Suppressor macrophage (primary cell): ENCODE data around the gene OXER1.

ENCODE experiments used
- DNase-seq, 4 experiments: peaks; one replicate each; pipeline ENCODE4 v3.0.0-alpha.2; 2020 to 2022
- total RNA-seq, 17 experiments: gene quantifications; one replicate each; lab custom pipeline; 2026; ENCODE audit warnings: mixed read lengths in 6 of 17, inconsistent platforms in 3 of 17; lab: John Stamatoyannopoulos, UW

OXER1 gene
- total RNA-seq: 0.35 to 13.2 (median 5.3) reads per million in 17 experiments

- DNase-seq: peak; percentile 82 to 91 (median 89)
Observed at GRCh38 chr2:42764096-42764495, at the start of gene OXER1. Gene OXER1, minus strand, starts transcription at chr2:42764135. Its CDS starts 73 bp downstream, at chr2:42764062.

DNA sequence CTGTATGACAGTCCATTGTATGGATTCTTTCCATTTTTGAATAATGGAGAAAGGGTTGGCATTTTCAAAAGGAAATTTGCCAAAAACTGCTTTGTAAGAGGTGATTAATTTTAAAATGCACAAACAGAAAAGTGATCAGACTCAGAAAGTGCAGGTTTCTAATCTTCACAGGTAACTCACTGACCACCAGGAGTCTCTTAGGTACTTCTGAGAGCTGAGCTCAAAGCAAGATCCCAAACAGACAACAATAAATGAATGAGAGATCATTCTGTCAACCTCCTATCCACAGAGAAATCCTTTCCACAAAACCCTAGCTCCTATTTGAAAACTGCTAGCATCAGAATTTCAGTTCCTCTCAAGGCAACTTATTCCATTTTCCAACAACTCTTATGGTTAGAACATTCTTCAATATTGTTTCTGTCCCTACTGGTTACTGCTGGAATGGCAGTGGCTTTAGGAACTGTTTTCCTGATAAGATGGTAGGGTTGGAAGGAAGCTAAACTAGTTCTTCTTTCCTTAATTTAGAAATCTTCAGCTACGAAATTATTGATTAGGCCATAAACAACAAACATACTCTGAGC, 49.1 kb upstream of the OXER1 start:
- peak; percentile 60 to 84 (median 73) for DNase-seq

DNA sequence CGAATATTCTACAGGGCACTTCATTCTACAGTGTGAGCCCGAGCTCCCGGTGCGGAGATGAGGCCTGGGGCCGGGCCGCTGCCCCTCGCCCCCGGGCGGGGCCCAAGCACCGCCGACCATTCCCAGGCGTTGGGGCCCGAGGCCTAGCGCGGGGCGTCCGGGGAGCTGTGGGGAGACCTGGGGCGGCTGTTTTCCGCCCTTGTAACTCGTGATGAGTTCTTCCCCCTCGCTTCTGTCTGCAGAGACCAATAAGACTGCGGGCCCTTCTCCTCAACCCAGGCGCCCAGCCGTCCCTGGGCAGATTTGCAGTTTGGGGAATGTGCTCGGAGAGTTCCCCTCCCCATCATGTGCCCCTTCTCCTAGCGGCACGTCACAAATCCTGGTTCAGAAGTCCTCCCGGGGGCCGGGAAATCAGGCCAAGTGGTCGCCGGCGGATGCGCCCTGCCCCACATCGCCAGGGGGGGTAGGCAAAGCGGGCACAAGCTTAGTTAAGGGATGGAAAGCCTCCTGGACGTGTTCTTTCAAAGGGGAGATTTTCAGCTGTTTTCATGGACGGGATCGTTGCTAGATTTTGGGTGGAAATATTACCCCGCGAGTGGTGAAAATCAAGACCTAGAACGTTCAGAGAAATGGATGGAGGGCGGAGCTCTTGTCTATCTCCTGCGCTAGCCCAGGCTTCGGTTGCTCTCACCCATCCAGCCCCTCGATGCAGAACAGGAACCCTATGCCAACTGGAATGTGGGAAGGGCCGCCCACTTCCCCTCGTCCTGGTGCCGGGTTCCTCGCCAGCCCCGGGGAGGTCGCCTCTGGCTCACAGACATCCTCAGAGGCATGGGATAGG, 47.3 kb upstream of the OXER1 start:
- peak; percentile 54 to 75 (median 66) for DNase-seq

DNA sequence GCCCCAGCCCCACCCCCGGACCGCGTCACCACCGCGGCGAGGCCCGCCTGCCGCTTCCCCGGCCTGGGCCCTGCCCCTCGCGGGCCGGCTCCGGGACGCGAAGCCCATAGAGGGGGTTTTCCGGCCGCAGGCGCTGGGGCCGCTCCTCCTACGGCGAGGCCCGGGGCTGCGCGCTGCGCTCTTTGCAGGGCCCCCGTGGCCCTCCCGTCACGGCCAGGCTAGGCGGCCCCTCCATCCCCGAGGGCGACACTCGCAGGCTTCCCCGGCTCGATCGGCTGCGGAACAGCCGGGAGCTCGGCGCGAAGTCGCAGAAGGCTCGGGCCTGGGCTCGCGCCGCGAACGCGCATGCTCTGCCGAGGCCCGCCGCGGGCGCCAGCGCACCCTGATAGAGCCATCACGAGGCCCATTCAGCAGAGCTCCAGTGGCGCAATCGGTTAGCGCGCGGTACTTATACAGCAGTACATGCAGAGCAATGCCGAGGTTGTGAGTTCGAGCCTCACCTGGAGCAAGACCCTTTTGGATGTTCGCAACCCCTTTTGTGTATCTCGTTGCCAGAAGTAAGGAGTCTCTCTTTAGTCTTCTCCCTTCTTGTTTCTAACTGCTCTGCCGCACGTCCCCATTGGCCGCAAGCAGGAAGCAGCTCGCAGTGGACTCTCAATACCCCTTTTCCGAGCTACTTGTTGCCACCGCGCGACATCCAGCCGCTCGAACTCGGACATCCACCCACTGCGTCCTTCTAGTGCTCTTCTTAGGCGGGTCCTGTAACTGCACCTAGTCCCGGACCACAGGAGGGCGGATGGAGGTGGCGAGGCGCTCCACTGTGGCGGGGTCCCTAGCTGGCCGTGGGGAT, 46.4 kb upstream of the OXER1 start:
- peak; percentile 97 to 98 (median 97) for DNase-seq

DNA sequence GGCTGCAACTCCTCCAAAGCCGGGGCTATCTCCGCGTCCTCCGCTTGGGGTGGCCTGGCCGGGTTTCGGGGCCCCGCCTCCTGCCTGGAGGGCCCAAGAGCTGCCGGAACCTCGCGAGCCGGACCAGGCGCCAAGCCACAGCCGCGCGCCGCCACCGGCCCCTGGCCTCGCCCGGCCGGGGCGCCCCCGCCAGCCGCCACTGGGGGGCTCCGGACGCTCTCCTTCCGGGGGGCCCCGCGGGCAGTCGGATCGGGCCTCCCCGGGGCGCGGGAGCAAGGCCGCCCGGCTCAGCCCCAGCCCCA, 45.8 kb upstream of the OXER1 start:
- DNase-seq: peak; percentile 89 to 94 (median 92)

GRCh38 chr2:42809131-42809818, 45.3 kb upstream of the OXER1 start:
- DNase-seq: no peak

DNA sequence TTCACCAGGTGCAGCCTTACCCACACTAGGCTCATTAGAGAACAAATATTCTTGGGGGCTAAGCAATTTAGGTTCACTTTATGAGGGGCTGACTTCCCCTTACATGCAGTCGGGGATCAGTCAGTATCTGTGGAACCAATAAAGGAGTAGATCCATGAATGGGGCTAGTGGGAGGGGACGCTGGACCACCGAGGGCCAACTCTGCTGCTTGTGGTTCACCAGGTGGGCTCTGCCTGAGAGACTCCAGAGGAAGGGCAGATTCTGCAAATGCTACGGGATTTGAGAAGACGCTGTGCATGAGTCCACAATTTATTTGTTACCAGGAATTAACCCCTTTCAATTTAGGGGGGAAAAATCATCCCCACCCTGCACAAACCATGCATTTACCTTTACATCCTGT, 44.4 kb upstream of the OXER1 start:
- no peak for DNase-seq

DNA sequence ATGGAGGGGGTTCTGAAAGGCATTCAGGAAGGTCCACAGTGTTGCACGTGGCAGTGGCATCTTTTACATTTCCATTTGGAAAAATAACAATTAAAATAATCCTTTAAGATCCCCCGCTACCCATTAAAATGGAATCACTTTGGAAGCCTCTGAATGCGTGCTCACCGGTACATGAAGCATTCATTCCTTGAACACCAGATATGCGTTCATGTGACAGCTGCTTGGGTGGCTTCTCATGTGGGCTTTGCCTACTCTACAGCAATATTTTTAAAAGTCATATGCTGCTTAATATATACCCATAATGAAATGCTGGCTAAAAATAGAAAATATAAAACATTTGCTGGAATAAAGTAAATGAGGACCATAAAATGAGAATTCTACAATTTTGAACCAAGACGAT, 42.9 kb upstream of the OXER1 start:
- no peak for DNase-seq

DNA sequence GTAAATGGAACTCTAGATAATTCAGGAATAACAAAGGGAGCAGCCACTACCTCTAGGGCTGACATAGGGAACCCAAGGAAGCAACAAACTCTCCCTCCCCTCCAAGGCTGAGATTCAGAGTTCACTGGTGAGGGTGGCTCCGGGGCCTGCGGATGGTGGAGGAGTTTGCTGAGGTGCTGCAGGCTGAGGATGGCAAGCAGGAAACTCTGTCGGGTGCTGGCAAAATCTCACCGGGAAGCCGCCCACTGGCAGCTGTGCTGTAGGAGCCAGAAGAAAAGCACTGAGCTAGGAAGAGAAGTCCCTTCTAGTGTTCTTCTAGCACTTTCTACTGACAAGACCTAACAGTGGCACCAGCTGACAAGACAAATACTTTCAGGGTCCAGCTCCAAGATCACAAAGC, 41.0 kb upstream of the OXER1 start:
- no peak for DNase-seq

- peak; percentile 75 to 92 (median 82) for DNase-seq
Observed at GRCh38 chr2:42804338-42804737, 40.4 kb upstream of the OXER1 start.

GRCh38 chr2:42802150-42802549, 38.2 kb upstream of the OXER1 start:
- no peak for DNase-seq

GRCh38 chr2:42801381-42801780, 37.4 kb upstream of the OXER1 start:
- DNase-seq: no peak

- peak in 3 of 4 experiments; percentile 28 to 40 (median 33) for DNase-seq
Observed at GRCh38 chr2:42800981-42801380, 37.0 kb upstream of the OXER1 start.

- no peak for DNase-seq
Observed at GRCh38 chr2:42800461-42800962, 36.6 kb upstream of the OXER1 start.

DNA sequence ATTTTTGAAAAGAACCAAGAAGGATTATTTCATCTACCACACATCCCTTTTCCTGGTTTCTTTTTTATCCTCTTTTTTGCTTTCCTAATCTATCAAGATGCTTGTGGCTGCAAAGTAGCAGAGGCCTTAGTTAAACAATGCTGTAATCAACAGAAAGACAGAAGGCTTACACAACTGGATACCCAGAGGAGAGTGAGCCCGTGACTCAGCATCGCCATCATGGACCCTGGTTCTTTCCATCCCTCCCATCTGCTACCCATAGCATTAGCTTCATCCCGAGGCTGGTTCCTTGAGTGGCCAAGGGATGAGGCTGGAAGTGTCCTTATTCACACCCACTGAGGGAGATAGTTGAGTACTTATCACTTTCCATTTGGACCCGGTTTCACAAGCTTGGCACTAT, 35.9 kb upstream of the OXER1 start:
- no peak for DNase-seq

DNA sequence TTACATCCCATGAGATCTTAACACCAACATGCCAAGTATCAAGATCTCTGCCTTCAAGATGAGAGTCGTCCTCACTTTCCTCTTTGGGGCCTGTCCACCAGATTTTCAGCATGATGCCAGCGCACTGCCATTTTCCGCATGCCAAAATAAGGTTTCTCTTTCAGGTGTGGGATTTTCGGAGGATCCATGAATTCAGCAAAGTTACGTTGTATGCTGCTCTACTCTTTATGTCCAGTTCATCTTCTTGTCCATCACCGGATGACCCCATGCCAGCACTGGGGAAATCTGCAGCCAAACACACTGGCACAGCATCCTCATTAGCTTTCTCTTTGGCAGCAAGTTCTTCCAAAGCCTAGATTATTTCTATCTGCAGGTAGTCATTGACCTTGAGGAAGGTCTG, 33.3 kb upstream of the OXER1 start:
- no peak for DNase-seq

DNA sequence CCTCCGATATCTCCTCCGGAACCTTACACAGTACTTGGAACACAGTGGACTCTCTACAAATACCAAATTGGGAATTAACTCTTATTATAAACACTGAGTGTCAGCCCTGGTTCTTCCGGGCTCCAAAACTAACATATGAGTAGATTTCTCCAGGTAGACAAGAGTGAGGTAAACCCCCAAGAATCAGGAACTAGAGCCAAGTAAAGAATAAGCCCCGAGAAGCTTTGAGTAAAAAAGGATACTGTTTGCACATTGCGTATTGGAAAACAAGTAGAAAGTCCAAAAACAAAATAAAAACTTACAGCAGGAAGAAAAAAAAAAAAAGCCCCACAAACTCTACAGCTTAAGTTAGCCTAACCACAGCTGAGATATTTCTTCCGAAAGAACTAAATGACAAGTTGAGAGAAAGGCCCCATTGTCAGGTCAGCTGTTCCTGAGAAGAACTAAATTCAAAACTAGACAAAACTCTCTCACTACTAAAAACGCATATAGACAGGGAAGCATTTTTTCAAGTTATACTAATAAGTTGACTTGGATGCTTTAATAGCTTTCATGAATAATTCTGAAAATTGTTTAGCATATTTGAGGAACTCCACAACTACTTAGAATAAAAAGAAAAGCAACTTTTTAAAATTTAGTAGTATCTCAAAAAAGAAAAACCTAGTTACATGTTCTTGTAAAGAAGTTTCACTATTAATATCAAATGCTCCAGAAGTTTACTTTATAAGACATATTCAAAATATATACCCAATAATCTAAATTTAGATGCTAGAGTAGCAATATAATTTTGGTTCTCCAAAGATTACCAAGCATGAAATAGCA, 32.7 kb upstream of the OXER1 start:
- DNase-seq: no peak

- peak in 3 of 4 experiments; percentile 17 to 56 (median 52) for DNase-seq
Observed at GRCh38 chr2:42795841-42796301, 31.9 kb upstream of the OXER1 start.

- no peak for DNase-seq
Observed at GRCh38 chr2:42795275-42795674, 31.3 kb upstream of the OXER1 start.

- DNase-seq: no peak
Observed at GRCh38 chr2:42794271-42795046, 30.5 kb upstream of the OXER1 start.
